Femur (tissue), 1 donor: ENCODE results near the gene PDE2A.

ENCODE experiments used
- DNase-seq: peaks from one replicate; pipeline ENCODE4 v3.0.0-alpha.2; 2017

Gene PDE2A

DNA sequence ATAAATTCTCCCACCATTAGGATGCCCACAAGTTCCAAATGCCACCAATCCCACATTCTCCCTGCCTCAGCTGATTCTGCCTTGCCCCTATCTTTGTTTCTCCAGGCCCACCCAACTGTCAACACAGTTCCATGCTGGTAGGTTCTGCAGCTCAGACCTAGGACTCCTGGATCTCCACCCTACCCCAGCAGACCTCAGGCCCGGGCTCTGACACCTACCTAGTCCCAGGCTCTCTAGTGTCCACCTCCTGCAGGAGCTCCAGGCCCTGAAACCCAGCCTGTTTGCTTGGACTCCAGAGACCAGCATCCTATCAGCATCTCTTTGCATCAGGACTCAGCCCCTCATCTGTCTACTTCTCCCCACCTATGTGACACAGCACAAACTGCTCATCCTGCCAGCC lies 86.5 kb downstream of the PDE2A start:
- no peak for DNase-seq

DNA sequence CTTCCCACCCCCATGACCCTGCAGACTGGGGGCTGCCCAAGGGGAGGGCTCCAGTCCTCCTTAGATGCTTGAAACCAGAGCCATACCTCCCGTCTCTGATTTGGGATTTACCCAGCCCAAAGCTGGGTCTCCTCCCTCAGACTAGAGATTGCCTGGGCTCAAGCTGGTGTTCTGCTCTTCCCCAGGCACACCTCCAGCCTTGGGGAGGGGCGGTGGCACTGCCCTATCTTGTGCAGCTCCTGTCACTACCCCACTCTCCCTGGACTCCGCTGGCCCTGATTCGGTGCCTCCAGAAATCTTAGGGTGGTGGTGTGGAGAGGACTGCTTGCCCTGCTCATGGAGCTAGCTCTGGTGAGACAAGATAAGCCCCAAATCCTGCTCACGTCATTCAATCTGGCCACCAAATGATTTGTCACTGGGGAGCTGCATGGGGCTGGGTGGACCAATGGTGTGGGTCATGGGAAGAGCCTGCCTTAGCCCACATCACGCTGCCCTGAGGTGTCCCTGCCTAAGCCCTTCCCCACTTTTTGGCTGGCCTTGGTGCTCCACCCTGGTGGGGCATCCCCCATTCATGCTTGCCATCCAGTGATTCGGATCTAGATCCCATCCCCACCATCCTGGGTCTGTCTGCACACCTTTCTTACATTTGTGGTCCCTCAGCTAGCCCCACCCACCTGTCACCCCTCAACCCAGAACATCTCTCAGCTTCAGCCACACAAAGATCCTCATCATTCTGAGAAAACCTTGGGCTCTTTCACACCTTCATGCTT lies 87.7 kb downstream of the PDE2A start:
- no peak for DNase-seq

GRCh38 chr11:72585762-72586311 lies 88.4 kb downstream of the PDE2A start:
- peak; percentile 71 for DNase-seq

DNA sequence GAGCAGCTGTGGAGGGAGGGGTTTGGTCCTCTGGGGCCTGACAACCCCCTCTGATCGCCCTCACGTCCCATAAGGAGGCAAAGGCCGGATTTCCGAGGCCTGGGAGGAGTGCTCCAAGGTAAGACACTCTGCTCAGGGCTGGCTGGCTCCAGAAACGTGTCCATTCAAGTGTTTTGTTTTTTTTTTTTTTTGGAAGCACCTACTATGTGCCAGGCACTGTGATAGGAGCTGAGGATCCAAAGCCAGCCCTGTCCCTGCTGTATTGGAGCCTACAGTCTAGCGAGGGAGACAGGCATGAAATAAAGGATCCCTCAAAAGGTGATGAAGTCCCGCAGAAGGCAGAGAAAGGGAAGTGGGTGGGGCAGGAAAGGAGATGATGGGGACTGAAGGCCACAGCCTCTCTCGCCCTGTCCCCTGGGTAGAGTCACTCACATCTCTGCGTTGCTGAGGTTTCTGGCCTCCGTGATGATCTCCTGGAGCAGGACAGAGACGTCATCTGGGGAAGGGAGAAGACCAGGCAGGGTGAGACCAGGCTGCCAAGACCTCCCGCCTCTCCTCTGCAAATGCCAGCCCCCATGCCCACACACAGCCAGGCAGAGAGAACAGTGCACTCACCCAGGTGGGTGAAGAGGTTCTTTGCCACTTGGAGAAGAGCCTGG lies 89.2 kb downstream of the PDE2A start:
- DNase-seq: no peak

DNA sequence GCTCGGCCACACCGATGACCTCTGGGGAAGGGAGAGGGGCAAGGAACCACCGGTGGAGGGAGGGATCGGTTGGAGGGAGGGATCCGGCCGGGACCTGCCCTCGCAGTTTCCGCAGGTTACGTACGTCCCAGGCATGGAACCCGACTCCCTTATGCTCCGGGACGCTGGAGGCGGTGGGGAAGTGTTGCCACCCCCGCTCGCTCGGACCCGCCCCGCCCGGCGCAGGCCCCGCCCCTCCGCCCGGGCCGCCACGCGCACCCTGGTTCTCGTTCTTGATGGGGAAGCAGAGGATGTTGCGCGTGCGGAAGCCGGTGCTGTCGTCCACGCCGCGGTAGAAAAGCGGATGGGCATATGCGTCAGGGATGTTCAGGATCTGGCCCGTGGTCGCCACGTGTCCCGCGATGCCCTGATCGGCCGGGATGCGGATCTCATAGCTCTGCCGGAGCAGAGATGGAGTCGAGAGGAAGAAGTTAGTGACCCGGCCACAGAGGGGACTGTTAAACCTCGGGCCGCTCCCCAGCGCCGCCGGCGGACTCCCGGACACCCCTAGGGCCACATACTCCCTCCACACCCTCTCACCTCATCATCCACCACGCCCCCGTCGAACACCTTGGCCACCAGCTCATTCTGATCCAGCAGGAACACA lies 89.8 kb downstream of the PDE2A start:
- DNase-seq: peak; percentile 63

GRCh38 chr11:72583616-72584292 lies 90.5 kb downstream of the PDE2A start:
- no peak for DNase-seq

GRCh38 chr11:72583177-72583553 lies 91.1 kb downstream of the PDE2A start:
- DNase-seq: no peak

DNA sequence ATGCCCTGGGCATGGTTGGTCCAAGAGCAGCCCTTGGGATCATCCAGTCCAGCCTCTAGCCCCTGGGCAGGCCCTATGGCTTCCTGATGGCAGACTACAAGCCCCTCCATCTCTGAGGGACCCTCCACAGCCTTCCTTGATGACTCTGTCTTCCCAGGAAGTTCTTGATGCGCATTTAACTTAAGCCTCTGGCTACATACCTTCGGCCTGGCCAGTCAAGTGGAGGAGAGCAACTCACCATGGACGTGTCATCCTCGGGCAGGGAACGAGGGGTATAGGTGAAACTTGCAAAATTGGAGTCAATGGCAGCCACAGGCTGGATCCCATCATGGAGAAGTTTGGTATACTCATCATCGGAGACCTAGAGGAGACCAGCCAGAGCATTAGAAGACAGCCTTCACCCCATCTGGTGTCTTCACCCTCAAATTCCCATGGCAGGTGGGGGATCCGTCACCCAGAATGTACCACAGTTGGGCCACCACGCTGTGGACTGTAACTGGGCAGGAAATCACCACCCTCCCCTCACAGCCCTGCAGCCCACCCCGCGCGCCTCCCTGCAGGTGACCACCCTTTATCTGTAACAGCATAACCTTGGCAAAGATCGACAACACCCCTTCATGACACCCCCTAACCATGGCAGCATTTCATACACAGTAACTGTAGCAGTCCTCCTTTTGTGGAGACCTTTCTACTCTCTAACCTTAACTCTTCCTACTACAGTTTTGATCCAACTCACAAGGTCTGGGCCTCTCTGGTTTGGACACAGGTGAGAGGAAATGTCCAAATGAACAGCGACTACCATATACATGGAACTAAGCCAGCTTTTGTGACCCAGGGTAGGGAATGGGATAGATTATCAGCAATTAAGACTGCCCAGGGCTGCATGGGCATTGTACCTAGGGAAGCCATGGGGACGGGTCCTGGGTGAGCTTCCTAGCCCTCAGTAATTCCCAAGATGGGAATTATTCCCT lies 91.7 kb downstream of the PDE2A start:
- DNase-seq: no peak

DNA sequence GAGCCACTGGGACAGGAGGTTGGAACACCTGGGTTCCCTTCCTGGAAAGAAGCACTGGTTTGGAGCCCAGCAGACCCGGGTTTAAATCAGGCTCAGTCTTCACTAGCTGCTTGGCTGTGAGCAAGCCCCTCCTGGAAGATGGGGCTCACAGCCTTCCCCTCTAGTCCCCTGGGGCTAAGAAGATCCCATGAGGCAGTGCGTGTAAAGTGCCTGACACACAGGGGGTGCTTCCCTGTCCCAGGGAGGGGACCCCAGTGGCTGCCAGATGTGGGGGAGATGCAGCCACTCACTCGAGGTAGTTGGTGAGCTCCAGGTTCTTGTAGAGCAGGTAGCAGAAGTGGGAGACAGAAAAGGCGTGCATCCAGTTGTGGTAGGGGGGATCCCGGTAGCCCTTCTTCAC lies 93.2 kb downstream of the PDE2A start:
- no peak for DNase-seq

DNA sequence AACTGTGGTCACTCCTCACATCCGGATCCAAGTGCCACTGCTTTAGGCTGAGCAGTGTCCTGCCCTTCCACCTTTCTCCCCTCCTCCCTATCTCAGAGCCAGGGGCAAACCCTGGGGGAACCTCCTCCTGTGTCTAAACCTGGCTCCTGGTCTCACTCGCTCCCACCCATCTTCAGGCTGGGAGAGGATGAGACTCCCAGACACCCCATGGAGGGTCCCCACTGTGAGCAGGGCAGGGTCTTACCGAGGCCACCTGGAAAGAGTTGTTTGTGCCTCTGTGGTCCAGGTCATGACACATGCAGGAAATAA lies 93.6 kb downstream of the PDE2A start:
- DNase-seq: no peak

DNA sequence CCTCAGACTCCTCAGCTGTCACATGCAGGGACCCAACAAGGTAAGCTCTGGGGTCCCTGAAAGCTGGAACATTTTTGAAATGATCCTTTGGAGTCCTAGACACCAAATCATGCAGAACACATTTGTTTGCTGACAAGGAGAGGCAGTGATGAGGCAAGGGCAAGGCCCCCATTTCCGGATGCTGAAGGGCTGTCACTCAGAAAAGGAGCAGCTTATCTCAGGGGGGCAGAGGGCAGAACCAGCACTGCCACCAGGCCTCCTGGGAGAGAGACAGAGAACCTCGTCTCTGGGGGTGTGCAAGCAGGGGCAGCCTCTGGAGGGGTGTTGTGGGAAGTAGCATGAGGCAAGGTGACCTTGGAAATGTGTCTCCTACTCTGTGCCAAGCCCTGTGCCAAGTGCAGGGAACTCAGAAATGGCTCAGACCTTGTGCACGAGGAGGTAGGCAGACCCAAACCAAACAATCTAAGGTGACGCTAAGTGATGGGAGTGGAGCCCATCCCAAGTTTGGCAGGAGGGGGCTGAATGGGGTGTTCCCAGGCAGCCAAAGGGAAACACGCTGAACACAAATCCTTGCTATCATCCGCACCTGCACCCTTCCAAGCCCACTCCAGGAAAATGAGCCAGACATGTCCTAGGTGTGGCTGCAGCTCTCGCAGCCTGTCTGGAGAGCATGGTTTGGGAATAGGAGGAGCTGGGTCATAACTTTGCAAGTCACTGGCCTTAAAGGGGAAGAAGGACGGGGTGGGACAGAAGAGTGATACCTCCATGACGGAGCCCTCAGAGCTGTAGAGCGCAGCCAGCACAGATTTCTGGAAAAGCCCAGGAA lies 94.2 kb downstream of the PDE2A start:
- DNase-seq: no peak

DNA sequence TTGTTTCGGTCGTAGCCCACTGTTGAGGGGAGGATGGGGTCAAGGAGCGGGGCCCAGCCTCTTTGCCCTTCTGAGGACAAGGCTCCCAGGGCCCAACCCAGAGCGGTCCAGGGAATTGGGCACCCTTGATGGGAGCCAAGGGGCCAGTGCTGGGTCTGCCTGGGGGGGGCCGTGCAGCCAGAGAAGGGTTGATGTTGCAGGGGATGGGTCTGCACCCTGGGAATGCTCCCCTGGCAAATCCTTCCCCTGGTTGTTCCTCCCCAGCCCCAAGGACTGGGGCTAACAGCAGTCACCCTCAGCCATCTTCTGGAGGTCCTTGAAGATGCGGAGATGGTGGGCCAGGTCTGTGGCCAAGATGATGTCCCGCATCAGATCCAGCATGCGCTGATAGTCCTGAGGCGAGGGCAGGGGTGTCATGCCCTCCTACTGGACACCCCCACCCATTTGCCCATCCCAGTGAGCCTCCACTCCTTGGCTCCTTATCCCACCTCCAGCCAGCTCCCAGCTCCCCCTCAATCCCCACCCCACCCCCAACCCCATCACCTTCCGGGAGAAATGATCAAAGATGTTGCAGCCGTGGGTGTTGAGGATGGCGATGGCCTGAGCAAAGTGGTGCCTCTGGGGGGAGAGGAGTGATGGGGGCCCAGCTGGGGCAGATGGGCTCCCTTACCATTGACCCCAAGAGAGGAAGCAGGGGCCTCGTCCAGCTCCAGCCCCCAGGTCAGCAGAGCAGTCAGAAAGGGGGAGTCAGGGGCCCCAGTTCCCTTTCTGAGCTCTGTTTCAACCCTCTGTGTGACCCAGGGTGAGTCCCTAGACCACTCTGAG lies 95.0 kb downstream of the PDE2A start:
- no peak for DNase-seq

DNA sequence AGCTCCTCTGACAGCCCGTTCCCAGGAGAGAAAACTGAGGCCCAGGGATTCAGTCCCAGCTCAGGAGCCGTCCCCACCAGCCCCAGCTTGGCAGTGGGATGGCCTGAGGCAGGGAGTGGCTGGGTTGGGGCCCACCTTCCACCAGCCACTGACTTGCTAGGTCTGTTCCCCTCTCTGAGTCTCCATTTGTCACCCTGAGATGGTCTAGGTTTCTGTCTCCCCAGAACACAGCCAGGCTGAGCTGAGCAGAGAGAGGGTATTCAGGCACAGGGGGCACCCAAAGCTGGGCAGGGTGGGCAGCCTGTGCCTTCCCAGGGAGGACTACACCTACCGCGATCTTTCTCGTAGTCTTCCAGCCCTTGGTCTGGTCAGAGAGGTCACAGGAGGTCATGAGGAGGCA lies 95.7 kb downstream of the PDE2A start:
- DNase-seq: peak; percentile 13

DNA sequence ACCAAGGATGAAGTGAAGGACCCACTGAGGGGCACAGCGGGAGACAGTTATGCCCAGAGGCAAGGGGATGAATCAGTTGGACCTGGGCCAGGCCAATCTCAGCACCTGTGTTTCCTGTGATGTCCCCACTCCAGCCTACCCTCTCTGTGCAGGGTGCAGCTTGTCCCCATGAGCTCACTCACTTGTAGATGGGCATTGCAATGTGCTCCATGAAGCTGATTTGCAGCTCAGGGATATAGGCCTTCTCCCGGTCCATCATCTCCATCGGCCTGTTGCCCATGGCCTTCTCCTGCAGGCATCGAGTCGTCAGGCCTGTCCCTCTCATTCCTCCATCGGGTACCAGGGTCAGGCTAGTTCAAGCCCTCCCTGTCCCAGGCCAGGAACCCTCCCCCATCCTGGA lies 96.2 kb downstream of the PDE2A start:
- DNase-seq: peak; percentile 8

DNA sequence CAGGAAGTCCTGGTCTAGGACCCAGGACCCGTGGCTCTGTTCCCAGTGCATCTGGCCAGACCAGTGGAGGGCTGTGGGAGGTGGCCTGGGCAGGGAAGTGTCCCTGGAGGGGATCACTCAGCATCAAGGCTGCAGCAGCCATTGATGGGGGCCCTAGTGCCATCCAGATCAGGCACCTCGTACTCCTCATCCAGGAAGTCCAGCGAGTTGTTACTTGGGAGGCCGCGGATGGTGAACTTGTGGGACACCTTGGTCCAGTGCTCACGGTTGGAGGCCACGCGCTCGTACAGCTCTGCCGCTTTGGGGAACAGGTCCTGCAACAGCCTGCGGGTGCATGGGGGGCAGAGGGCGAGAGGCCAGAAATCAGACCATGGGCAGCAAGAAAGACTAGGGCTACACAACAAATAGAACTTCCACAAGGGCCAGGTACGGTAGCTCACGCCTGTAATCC lies 96.9 kb downstream of the PDE2A start:
- DNase-seq: peak; percentile 12

- peak; percentile 3 for DNase-seq
These were observed 97.6 kb downstream of the PDE2A start for GRCh38 chr11:72576661-72577060.

GRCh38 chr11:72576243-72576595 lies 98.0 kb downstream of the PDE2A start:
- peak; percentile 7 for DNase-seq

GRCh38 chr11:72575533-72576242 lies 98.5 kb downstream of the PDE2A start:
- peak; percentile 8 for DNase-seq
